SK-N-DZ (cell line): Measurements from ENCODE around the gene MYCBPAP.
A peak's percentile ranks its signal among the peaks of the same experiment; 100 is the strongest.

ENCODE experiments used
- DNase-seq: peaks from one replicate; pipeline ENCODE4 v3.0.0-alpha.2; 2015; ENCODE audit warnings: low spot score

MYCBPAP gene

DNA sequence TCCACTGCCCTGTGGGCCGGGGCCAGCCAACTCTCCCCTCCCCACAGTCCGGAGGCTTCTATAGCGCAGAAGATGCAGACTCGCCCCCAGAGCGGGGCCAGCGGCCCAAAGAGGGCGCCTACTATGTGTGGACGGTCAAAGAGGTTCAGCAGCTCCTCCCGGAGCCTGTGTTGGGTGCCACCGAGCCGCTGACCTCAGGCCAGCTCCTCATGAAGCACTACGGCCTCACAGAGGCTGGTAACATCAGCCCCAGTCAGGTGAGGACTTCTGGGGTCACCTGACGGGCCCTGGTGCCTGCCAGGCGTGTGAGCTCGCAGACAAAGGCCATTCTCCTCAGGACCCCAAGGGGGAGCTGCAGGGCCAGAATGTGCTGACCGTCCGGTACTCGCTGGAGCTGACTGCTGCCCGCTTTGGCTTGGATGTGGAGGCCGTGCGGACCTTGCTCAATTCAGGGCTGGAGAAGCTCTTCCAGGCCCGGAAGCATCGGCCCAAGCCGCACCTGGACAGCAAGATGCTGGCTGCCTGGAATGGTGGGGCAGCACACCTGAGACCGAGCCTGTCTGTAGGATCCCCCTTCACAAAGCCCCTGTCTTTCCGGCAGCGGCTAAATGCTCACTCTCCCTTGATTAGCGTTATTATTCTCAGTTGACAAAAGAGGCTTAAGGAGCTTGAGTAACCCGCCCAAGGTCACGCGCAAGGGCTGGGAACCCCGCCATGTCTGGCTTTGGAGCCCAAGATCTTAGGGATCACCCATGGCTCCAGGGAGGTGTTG is 42.6 kb downstream of the MYCBPAP start:
- DNase-seq: peak; percentile 85

DNA sequence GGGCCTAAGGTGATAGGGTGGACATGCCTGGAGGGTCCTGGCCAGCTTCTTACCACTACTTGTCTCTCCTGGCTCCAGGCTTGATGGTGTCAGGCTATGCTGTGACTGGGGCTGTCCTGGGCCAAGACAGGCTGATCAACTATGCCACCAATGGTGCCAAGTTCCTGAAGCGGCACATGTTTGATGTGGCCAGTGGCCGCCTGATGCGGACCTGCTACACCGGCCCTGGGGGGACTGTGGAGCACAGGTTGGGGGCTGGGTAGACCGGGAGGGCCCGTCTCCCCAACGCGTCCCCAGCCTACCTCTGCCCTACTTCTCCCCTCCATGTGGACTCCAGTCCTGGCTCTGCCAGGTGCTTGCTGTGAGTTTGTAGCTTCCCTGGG is 43.2 kb downstream of the MYCBPAP start:
- no peak for DNase-seq

DNA sequence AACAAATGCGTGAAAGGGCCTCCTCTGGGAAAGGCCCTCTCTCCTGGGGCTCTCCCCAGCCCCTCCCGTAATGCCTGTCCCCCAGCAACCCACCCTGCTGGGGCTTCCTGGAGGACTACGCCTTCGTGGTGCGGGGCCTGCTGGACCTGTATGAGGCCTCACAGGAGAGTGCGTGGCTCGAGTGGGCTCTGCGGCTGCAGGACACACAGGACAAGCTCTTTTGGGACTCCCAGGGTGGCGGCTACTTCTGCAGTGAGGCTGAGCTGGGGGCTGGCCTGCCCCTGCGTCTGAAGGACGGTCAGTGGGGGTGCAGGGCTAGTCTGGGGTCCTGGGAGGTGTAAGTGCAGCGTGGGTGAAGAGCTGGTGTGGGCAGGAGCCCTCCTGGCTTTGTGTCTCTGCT is 43.6 kb downstream of the MYCBPAP start:
- DNase-seq: no peak

DNA sequence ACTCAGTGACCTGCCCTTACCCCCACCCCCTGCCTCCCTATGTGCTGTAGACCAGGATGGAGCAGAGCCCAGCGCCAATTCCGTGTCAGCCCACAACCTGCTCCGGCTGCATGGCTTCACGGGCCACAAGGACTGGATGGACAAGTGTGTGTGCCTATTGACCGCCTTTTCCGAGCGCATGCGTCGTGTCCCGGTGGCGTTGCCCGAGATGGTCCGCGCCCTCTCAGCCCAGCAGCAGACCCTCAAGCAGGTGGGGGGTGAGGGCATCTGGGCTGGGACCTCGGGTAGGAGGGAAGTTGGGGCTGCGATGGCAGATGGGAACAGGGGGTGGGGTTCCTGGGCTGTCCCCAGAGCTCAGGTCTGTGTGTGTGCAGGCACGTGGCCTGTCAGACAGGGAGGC is 46.0 kb downstream of the MYCBPAP start:
- DNase-seq: no peak

DNA sequence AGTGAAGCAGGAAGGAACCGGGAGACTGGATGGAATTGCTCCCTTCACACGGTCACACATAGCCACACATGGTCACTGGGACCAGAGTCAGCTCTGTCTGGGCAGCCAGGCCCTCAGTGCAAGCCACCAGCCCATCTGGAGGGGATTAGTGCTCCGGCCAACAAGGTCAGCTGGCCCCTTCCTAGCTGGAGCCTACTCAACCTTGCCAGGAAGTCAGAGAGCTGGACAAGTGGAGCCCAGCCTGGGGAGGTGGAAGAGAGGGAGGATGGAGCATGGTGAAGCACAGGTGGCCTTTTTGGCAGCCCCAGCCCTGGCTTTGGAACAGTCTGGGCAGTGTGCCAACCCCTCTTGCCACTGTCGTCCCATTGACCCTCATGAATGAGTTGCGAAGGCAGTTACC is 48.6 kb downstream of the MYCBPAP start:
- no peak for DNase-seq

DNA sequence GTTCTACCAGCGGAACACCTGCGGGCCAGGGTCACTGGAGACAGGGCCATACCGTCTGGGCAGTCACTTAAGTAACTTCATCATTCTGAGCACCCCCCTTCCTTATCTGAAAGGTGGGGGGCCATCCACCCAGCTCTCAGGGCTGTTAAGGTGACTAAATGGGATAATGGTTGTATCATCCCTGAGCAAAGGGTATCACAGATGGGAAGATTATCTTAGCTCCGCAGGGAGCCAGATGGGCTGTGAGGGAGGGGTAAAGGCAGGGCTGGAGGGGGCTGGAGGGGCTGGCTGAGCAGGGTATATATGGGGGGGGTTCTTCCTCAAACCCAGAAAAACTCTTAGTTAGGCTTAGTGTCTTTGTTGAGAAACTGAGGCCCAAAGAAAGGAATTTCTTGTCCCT is 49.4 kb downstream of the MYCBPAP start:
- DNase-seq: no peak

DNA sequence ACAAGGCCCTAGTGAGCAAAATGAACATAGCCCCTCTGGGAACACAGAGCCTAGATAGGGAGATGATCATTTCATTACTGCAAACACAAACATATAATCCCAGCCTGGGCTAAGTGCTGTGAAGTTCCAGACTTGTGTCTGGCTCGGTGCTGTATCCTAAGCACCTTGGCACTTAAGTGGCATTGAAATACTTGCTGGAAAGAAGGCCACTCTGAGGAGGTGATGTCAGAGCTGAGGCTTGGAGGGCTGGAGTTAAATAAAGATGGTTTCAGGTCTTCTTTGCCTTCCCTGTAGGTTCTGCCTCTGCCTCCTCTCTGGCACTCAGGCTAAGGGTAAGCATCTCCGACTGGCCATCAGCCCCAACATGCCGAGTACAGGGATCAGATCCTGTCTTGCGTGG is 49.9 kb downstream of the MYCBPAP start:
- DNase-seq: no peak

DNA sequence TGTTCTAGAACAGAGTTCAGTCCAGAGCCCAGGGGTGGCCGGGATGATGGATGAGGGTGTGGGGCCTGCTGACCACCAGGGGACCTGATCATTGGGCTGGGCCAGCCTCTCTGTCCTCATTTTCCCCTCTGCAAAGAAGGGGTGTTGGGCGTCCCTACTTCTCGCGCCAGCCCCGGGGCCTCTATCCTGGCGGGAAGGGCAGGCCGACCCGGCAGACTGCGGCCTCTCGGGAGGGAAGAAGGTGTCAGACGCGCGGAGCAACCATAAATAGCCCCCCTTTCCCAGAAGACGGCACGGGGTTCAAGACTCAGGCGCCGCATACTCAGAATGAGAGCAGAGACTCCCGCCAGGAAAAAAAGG is 50.3 kb downstream of the MYCBPAP start:
- DNase-seq: no peak

DNA sequence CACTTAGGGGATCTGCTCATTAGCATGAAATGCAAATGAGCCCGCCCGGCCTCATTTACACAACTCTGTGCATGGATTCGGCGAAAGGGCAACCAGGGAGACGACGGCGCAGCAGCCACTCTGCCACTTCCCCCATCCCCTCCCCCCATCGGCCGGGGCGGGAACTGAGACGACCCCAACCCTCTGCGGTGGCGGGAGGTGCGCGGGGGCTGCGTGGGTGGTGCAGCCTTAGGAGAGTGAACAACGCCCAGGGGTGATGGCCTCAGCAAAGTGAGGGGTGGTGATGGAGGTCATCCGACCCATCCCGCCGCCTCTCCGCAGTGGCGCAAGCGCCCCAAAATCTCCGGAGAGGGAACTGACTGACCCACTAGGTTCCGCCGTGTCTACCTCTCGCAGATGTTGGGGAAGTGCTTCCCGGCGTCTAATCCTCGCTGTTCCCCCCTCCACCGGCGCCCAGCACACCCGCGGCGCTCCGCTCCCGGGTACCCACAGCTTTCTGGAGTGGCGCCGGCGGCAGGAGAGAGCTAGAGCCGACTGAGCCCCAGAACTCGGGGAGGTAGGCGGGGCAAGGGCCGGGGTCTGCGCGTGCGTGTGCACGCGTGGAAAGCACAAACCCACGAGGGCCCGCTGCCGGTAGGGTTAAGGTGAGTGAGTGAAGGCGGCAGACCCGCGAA is 50.8 kb downstream of the MYCBPAP start:
- DNase-seq: no peak

DNA sequence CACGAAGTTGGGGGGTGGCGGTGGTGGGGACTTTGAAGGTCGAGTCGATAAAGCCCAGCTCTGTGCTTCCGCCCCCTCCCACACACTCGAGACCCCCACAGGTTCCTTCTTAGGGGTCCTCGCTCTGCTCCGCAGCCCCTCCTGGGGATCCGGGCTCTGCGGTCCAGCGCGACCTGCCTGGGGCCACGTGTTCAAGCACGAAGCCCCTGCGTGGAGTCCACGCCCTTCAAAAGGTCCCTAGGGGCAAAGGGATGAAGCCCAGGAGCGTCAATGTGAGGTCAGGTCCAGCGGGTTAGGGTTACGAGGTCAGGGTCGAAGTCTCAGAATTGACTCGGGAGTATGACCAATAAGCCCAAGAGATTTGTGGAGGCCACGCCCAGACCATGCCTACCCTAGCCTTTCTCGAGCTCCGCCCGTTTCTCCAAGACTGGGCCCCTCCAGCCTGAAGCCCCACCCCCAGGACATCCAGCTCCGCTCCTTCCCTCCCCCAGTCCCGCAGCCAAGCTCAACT is 51.5 kb downstream of the MYCBPAP start:
- DNase-seq: no peak

DNA sequence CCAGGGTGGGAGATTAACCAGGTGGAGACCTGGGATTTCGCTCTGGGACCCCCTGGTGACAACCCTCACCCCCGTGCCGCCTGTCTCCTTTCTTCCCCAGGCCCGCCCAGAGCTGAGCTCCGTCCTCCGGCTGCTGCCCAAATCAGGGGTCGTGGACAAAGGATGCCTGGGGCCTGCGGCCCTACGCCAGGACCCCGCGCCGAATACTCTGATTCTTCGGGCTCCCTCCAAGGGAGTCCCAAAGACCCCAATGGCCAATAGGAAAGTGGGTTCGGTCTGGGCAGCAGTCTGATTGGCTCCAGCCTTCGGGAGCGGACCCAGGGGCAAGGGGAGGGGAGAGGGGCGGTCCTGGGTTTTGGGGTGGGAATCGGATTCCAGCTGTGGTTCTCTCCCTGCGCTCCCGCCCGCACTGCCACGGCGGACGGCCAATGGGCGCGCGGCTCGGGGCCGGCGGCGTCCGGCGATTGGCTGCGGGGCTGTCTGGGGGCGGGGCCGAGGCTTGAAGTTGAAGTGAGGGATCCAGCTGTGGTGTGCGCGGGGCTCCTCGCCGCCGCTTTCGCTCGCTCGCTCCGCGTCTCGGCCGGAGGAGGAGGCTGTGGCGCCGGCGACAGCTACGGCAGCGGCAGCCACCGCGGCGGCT is 52.1 kb downstream of the MYCBPAP start, which contains the start of gene CACNA1G:
CACNA1G (plus strand) TSS at position 531 of the 640 bp plus-strand sequence. CDS start 745 bp downstream, outside the sequence.
- peak; percentile 78 for DNase-seq

DNA sequence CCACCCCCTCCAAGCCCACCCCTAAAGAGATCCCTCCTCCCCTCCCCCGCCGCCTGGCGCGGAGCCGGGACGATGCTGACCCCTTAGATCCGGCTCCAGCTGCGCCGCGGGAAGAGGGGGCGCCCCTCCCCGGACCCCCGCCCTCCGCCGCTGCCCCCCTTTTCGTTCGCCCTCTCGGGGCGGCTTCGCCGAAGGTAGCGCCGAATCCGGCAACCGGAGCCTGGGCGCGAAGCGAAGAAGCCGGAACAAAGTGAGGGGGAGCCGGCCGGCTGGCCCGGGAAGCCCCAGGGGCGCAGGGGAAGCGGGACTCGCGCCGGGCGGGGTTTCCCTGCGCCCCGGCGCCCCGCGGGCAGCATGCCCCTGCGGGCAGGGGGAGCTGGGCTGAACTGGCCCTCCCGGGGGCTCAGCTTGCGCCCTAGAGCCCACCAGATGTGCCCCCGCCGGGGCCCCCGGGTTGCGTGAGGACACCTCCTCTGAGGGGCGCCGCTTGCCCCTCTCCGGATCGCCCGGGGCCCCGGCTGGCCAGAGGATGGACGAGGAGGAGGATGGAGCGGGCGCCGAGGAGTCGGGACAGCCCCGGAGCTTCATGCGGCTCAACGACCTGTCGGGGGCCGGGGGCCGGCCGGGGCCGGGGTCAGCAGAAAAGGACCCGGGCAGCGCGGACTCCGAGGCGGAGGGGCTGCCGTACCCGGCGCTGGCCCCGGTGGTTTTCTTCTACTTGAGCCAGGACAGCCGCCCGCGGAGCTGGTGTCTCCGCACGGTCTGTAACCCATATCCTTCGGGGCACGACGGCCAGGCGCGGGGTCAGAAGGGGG is 52.9 kb downstream of the MYCBPAP start:
- DNase-seq: no peak

DNA sequence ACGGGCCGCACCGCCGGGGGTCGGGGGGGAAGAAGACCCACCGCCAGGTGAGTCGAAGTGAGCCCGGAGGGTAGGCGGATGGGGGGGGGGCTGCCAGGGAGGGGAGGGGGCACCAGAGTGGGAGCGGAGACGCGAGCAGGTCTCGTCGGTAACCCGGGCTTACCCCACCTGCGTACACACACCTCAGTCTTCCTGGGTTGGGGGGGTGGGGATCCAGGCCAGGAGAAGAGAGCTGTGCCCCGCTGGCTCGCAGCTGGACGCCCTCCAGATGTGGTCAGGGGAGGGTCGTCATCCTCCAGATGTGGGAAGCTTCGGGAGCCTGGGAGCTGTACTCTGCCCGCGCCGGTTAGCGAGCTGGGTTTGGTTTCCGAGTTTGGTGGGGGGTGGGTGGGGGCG is 53.5 kb downstream of the MYCBPAP start:
- no peak for DNase-seq

DNA sequence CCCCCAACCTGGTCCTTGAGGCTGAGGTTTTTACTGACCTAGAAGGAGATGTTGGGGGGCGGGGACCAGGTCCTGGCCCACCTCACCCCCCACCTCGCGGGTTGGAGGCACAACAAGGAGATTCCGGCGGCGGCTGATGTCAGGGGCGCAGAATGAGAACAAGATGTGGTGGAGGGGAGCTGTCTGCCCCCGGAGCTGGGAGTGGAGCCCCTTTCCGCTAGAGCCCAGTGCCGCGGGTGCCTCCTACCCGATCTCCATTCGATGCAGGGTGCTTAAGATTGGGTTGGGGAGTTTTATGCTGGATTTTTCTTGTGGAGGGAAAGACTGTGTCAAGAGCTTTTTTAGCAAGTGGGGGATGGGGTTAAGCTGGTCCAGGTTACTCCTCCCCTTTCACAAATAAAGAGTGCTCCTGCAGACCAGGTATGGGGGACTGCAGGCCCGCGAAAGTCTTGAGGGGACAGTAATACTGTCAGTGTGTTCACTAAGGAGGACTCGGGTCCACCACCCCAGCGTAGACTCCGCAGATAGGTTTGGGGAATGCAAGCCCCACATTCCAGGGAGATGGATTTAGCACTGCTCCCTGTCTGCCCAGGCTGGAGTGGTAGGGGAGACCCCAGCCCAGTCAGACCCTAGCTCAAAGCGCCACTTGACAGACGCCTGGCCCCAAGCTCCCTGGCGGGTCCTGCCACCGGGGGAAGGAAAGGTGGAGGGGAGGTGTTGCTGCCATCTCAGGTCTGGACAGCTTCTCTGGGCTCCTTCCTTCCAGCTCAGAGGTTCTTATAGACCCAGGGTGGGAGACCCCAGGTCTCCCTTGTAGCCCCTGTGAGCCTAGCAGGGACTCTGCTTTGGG is 54.2 kb downstream of the MYCBPAP start:
- no peak for DNase-seq

DNA sequence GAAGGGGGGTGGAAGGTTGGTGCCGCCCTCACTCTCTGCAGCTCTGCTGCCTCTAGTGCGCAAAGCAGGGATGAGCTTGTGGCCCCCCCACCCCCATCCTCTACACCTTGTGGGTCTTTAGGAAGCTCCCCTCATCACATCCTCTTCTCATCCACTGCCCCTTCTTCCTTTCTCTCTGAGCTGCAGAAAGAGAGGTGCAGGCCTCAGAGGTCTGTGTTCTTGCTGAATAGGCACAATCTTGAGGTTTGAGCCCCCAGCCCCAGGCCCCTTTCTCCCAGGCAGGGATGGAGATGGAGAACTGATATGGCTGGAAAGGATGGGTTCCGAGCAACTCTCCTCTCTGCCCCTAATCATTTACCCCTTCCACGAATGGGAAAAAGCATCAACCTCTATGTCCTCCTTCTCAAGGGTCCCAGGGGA is 54.9 kb downstream of the MYCBPAP start:
- DNase-seq: no peak

DNA sequence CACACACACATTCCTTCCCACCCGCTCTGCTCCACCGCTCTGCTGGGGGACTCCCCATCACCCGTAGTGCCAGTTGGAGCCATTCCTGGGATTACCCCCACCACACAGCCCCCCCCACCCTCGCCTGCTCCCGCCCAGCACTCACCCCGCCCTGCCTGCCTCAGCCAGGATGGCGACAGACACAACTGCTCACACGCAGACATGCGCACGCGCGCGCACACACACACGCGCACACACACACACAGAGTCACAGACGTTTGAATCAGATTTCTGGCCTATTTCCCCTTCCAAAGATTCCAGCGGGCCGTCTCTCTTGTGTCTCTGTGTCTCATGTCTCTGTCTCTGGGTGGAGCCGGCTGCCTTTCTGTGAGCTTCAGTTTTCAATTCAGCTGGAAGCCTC is 56.7 kb downstream of the MYCBPAP start:
- no peak for DNase-seq

DNA sequence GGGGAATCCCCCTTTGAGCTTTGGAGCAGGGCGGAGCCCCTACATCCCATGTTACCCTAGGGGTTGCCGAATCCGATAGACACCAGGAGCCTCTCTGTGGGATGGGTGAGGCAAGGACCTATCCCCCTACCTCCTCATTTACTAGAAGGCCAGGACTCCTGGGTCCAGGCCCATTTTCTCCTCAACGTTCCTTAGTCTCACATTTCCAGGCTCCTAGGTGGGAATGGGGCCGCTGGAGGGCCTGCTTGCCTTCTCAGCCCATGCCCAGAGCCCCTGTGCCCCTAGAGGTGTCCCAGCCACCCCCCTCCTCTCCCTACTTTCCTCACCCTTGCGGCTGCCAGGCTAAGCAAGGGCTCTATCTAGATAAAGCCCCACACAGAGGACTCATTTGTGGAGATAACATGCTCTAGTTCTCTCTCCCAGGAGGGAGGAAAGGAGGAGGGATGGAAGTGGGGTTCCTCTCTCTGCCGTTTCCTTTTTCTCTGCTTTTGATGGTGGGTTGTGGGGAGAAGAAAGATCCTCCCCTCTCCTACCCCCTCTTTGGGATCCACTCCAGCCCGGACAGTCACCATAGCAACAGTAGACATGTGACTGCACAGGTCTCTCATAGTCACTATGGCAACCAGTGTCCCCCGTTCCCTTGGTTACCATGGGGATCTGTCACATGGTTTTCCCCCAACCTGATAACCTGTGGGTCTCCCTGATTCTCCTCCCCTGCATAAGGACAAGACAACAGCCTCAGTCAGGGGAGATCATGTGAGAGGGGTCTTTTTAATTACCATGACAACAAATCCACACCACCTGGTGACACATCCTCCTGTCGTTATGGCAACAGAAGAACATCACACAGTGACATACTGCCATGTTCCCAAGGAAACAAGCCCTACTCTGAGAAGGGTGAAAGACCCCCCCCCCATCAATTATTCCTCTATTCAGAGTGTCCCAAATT is 57.4 kb downstream of the MYCBPAP start:
- peak; percentile 63 for DNase-seq

DNA sequence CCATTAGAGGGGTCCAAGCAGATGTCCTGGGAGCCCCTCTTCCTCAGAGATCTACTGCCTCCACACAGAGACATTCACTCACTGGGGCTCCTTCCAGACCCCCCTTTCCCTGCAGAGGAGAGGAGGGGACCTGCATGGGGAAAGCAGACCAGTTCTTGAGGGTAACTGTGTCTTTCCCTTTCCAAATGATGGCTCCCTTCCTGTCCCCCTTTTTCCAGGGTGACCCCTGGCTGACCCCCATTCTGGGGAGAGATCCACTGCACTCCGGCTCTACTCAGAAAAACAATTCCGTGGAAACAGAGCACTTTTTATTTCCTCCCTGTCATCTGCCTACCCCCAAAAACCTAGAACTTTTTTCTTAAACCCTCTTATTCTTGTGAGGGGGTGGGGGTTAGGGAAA is 58.6 kb downstream of the MYCBPAP start:
- no peak for DNase-seq

DNA sequence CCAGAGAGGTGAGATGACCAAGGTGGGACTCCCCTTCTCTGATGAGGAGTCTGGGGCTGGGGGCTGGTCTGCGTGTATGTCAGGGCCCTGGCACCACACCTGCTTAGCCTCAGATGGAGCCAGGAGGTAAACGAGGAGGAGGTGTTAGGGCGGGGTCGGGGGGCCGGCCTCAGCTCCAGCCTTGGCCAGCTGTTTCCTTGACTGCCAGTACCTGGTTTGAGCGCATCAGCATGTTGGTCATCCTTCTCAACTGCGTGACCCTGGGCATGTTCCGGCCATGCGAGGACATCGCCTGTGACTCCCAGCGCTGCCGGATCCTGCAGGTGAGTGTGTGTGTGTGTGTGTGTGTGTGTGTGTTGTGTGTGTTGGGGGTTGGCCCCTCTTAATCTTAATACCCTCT is 60.4 kb downstream of the MYCBPAP start:
- no peak for DNase-seq

DNA sequence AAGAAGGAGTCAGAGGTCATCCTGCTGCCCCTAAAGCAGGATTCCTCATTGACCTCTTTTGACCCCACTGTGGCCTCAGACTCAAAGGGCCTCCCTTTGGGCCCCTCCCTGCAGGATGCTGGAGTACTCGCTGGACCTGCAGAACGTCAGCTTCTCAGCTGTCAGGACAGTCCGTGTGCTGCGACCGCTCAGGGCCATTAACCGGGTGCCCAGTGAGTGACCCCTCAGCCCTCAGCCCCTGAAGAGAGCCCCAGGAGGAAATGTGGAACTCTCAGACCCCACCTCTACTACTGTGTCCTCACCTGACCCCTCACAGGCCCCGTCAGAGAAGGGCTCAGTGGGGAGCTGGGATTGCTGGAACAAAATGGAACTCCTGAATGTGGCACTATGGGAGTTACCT is 61.4 kb downstream of the MYCBPAP start:
- DNase-seq: no peak
